Trophoblast cell (in vitro differentiated cells and primary cell): ENCODE data around the gene ASPG.

ENCODE experiments used
- DNase-seq, 2 donors: peaks; one replicate each; pipeline ENCODE4 v3.0.0-alpha.2; 2016
- H2AFZ ChIP-seq: 2 replicates; pipeline ENCODE4 v1.6.1; 2013; ENCODE audit warnings: low read length, moderate library complexity, mild to moderate bottlenecking; ENCODE audit not compliant: insufficient read depth, poor library complexity
- H2AK5ac ChIP-seq: 2 replicates; pipeline ENCODE4 v1.6.1; 2013; ENCODE audit warnings: mild to moderate bottlenecking, low read length
- H2BK120ac ChIP-seq: 2 replicates; pipeline ENCODE4 v1.6.1; 2013; ENCODE audit warnings: low read length, mild to moderate bottlenecking, moderate library complexity; ENCODE audit not compliant: insufficient read depth, poor library complexity
- H2BK12ac ChIP-seq: 2 replicates; pipeline ENCODE4 v1.6.1; 2013; ENCODE audit warnings: mild to moderate bottlenecking, low read length, moderate library complexity
- H2BK5ac ChIP-seq: 2 replicates; pipeline ENCODE4 v1.6.1; 2013; ENCODE audit warnings: low read length, low read depth, moderate library complexity, mild to moderate bottlenecking; ENCODE audit not compliant: poor library complexity
- H3K14ac ChIP-seq: 2 replicates; pipeline ENCODE4 v1.6.1; 2013; ENCODE audit warnings: mild to moderate bottlenecking, low read length
- H3K18ac ChIP-seq: 2 replicates; pipeline ENCODE4 v1.6.1; 2013; ENCODE audit warnings: mild to moderate bottlenecking, low read length
- H3K23ac ChIP-seq: 2 replicates; pipeline ENCODE4 v1.6.1; 2013; ENCODE audit warnings: low read length
- H3K27ac ChIP-seq: 2 replicates; pipeline ENCODE4 v1.5.1; 2013; ENCODE audit warnings: low read depth, mild to moderate bottlenecking, inconsistent platforms, low read length, moderate library complexity
- H3K27me3 ChIP-seq: 2 replicates; pipeline ENCODE4 v1.6.1; 2013; ENCODE audit warnings: inconsistent platforms, mild to moderate bottlenecking, low read length, moderate library complexity; ENCODE audit not compliant: insufficient read depth
- H3K36me3 ChIP-seq, 2 experiments: 1 replicate in 1 of 2; 2 replicates in 1 of 2; pipeline ENCODE4 v1.6.1; 2013; ENCODE audit warnings: low read length in 2 of 2, mild to moderate bottlenecking in 2 of 2, moderate library complexity in 1 of 2; ENCODE audit not compliant: insufficient read depth in 2 of 2, control insufficient read depth in 1 of 2
- H3K4ac ChIP-seq: 2 replicates; pipeline ENCODE4 v1.6.1; 2013; ENCODE audit warnings: low read depth, mild to moderate bottlenecking, low read length, moderate library complexity
- H3K4me1 ChIP-seq, 2 experiments: 1 replicate in 1 of 2; 2 replicates in 1 of 2; pipeline ENCODE4 v1.6.1; 2013; ENCODE audit warnings: low read length in 2 of 2, mild to moderate bottlenecking in 2 of 2, moderate library complexity in 1 of 2; ENCODE audit not compliant: insufficient read depth in 2 of 2, control insufficient read depth in 1 of 2
- H3K4me2 ChIP-seq: 2 replicates; pipeline ENCODE4 v1.6.1; 2013; ENCODE audit warnings: inconsistent platforms, mild to moderate bottlenecking, low read length, moderate library complexity
- H3K4me3 ChIP-seq: 2 replicates; pipeline ENCODE4 v1.5.1; 2013; ENCODE audit warnings: mild to moderate bottlenecking, low read depth, low read length, inconsistent platforms
- H3K79me1 ChIP-seq: one replicate; pipeline ENCODE4 v1.6.1; 2013; ENCODE audit warnings: low read length
- H3K79me2 ChIP-seq: 2 replicates; pipeline ENCODE4 v1.6.1; 2013; ENCODE audit warnings: low read length, mild to moderate bottlenecking; ENCODE audit not compliant: control insufficient read depth, insufficient read depth, poor library complexity
- H3K9ac ChIP-seq: 2 replicates; pipeline ENCODE4 v1.6.1; 2013; ENCODE audit warnings: mild to moderate bottlenecking, low read length
- H3K9me3 ChIP-seq: 2 replicates; pipeline ENCODE4 v1.6.1; 2013; ENCODE audit warnings: low read depth, mild to moderate bottlenecking, control low read depth, inconsistent platforms, low read length; ENCODE audit not compliant: insufficient read depth
- H4K12ac ChIP-seq: 2 replicates; pipeline ENCODE4 v1.6.1; 2013; ENCODE audit warnings: low read depth, mild to moderate bottlenecking, low read length, moderate library complexity
- H4K8ac ChIP-seq: 2 replicates; pipeline ENCODE4 v1.6.1; 2013; ENCODE audit warnings: low read depth, mild to moderate bottlenecking, low read length, moderate library complexity
- H4K91ac ChIP-seq: one replicate; pipeline ENCODE4 v1.6.1; 2013; ENCODE audit warnings: low read depth, mild to moderate bottlenecking, low read length, moderate library complexity
- WGBS: extraction: QIAGEN DNeasy Blood & Tissue Kit; methylation state at CpG from one replicate; pipeline ENCODE4 v1.1.7; 2013; ENCODE audit warnings: missing lambda C conversion rate; ENCODE audit not compliant: insufficient read length, insufficient coverage; ENCODE audit errors: extremely low coverage; 5-methylcytosine and 5-hydroxymethylcytosine counted together

The ASPG gene

DNA sequence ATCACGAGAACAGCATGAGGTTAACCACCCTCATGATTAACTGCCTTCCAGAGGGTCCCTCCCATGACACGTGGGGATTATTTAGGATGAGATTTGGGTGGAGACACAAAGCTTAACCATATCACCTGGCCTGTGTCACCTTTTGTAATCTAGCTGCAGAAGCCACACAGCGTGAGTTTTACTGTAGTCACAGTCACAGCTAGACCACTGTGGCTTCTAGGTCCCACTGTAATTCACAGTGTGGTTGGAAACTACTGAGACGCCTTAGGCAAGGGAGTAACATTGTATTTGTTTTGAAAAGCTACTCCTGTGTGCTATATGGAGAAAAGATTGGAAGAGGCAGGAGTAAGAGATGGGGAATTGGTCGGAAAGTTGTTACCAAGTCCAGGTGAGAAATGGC is 46.3 kb upstream of the ASPG start:
- Histone ChIP-seq H2BK12ac (no peak overlapping the region), H3K36me3 (no peaks in the 10 kb centered on the region), H3K9ac (no peak overlapping the region), H2BK120ac (no peak overlapping the region), H3K18ac (no peak overlapping the region), H2AFZ (no peak overlapping the region), H3K9me3 (peaks cover 2% of the 10 kb centered on the region), H4K91ac (no peak overlapping the region), H3K4me3 (no peak overlapping the region), H3K14ac (no peak overlapping the region), H3K27ac (no peak overlapping the region), H3K4ac (no peak overlapping the region), H3K4me1 (no peaks in the 10 kb centered on the region), H3K4me2 (no peak overlapping the region), H4K12ac (no peak overlapping the region), H3K79me2 (no peaks in the 10 kb centered on the region), H3K27me3 (no peaks in the 10 kb centered on the region), H2AK5ac (no peak overlapping the region), H3K79me1 (no peaks in the 10 kb centered on the region), H4K8ac (no peak overlapping the region), H2BK5ac (no peak overlapping the region), H3K23ac (no peak overlapping the region)
- WGBS: no CpG with 5 or more reads among the region's 5 CpGs
- no peak for DNase-seq

GRCh38 chr14:104040539-104040938 is 45.0 kb upstream of the ASPG start:
- Histone ChIP-seq H4K91ac (no peak overlapping the region), H3K27me3 (no peaks in the 10 kb centered on the region), H3K9me3 (peaks cover 2% of the 10 kb centered on the region), H3K27ac (no peak overlapping the region), H3K4ac (no peak overlapping the region), H3K9ac (no peak overlapping the region), H4K8ac (no peak overlapping the region), H3K14ac (no peak overlapping the region), H3K4me1 (no peaks in the 10 kb centered on the region), H3K36me3 (no peaks in the 10 kb centered on the region), H3K4me2 (no peak overlapping the region), H3K18ac (no peak overlapping the region), H4K12ac (no peak overlapping the region), H3K79me2 (no peaks in the 10 kb centered on the region), H3K4me3 (no peak overlapping the region), H2BK120ac (no peak overlapping the region), H2AK5ac (no peak overlapping the region), H2AFZ (no peak overlapping the region), H2BK5ac (no peak overlapping the region), H3K79me1 (no peaks in the 10 kb centered on the region), H2BK12ac (no peak overlapping the region), H3K23ac (no peak overlapping the region)
- no peak for DNase-seq
- no CpG with 5 or more reads among the region's 5 CpGs for WGBS

- DNase-seq: no peak
- WGBS: no CpG with 5 or more reads among the region's 6 CpGs
- H3K4me2 ChIP-seq: no peak overlapping the region
- no peak overlapping the region for H3K27ac ChIP-seq
- H2BK12ac ChIP-seq: no peak overlapping the region
- no peaks in the 10 kb centered on the region for H3K4me1 ChIP-seq
- H3K79me2 ChIP-seq: no peaks in the 10 kb centered on the region
- H4K8ac ChIP-seq: no peak overlapping the region
- H2BK5ac ChIP-seq: no peak overlapping the region
- H3K36me3 ChIP-seq: no peaks in the 10 kb centered on the region
- no peak overlapping the region for H3K23ac ChIP-seq
- no peak overlapping the region for H3K4me3 ChIP-seq
- H3K9ac ChIP-seq: no peak overlapping the region
- H3K14ac ChIP-seq: no peak overlapping the region
- no peak overlapping the region for H3K4ac ChIP-seq
- no peak overlapping the region for H2BK120ac ChIP-seq
- no peak overlapping the region for H3K18ac ChIP-seq
- peaks cover 2% of the 10 kb centered on the region for H3K9me3 ChIP-seq
- H3K79me1 ChIP-seq: no peaks in the 10 kb centered on the region
- no peak overlapping the region for H2AFZ ChIP-seq
- H2AK5ac ChIP-seq: no peak overlapping the region
- no peak overlapping the region for H4K12ac ChIP-seq
- H3K27me3 ChIP-seq: no peaks in the 10 kb centered on the region
- H4K91ac ChIP-seq: no peak overlapping the region
Observed at GRCh38 chr14:104041430-104042104, 43.9 kb upstream of the ASPG start.

DNA sequence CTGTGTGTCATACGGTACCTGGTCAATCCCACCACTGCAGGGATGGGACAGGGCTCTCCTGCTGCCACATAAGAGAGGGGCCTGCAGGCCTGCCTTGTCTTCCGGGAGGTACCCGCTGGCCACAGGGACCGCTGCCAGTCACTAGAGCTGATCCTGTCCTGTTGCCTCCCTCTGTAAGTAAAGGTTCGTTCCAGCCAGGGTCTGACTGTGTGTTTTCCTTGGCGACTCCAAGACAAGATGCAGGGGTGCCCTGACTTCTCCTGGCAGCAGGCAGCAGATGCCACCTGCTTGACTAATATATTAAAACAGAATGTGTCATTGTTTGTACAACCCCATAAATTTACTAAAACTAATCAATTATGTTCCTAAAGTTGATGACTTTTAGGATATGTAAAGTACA is 41.5 kb upstream of the ASPG start:
- Histone ChIP-seq H4K91ac (no peak overlapping the region), H4K12ac (no peak overlapping the region), H3K14ac (no peak overlapping the region), H2AK5ac (no peak overlapping the region), H3K79me1 (no peaks in the 10 kb centered on the region), H3K4ac (no peak overlapping the region), H3K36me3 (no peaks in the 10 kb centered on the region), H3K9ac (no peak overlapping the region), H3K79me2 (no peaks in the 10 kb centered on the region), H3K23ac (no peak overlapping the region), H3K27ac (no peak overlapping the region), H3K4me2 (no peak overlapping the region), H2BK120ac (no peak overlapping the region), H2AFZ (no peak overlapping the region), H3K27me3 (no peaks in the 10 kb centered on the region), H4K8ac (no peak overlapping the region), H3K4me3 (no peak overlapping the region), H3K4me1 (no peaks in the 10 kb centered on the region), H2BK12ac (no peak overlapping the region), H2BK5ac (no peak overlapping the region), H3K9me3 (no peaks in the 10 kb centered on the region), H3K18ac (no peak overlapping the region)
- DNase-seq: no peak
- WGBS: no CpG with 5 or more reads among the region's 6 CpGs
